Measurements from ENCODE around the gene DHX16.
"Not testable (repeated sequence)": the region's sequence is repeated elsewhere in the genome, so short reads cannot be mapped to it uniquely, and the experiment has no call there.

Gene DHX16

GRCh38 chr6:30678964-30679726 lies 6.3 kb upstream of the DHX16 start:
- H3K36me3 ChIP-seq (ENCODE audit: control insufficient read depth, insufficient read depth, low read length), result peaks cover 8% of the 10 kb centered on the region
- no peaks in the 10 kb centered on the region for H3K27me3 ChIP-seq (ENCODE audit: control insufficient read depth, insufficient read depth, low read length, poor library complexity, severe bottlenecking)
- H3K4me1 ChIP-seq (ENCODE audit: control insufficient read depth, insufficient read depth, low read length), result peaks cover 34% of the 10 kb centered on the region
- no peaks in the 10 kb centered on the region for H3K9me3 ChIP-seq (ENCODE audit: control insufficient read depth, low read length)
- H3K4me3 ChIP-seq (ENCODE audit: insufficient read depth, low read depth, low read length), result no peak overlapping the region
- H3K27ac ChIP-seq (ENCODE audit: insufficient read depth, low read depth, low read length, poor library complexity, severe bottlenecking), result no peak overlapping the region
- WGBS, 2 experiments, result 16 to 18% methylated on average over 31 of the region's 31 CpGs

GRCh38 chr6:30676660-30677285 lies 4.0 kb upstream of the DHX16 start:
- H3K36me3 ChIP-seq (ENCODE audit: control insufficient read depth, insufficient read depth, low read length), result peaks cover 8% of the 10 kb centered on the region
- WGBS, 2 experiments, result 91 to 92% methylated on average over 8 to 10 of the region's 10 CpGs
- H3K27me3 ChIP-seq (ENCODE audit: control insufficient read depth, insufficient read depth, low read length, poor library complexity, severe bottlenecking), result no peaks in the 10 kb centered on the region
- H3K4me3 ChIP-seq (ENCODE audit: insufficient read depth, low read depth, low read length), result no peak overlapping the region
- H3K9me3 ChIP-seq (ENCODE audit: control insufficient read depth, low read length), result no peaks in the 10 kb centered on the region
- H3K27ac ChIP-seq (ENCODE audit: insufficient read depth, low read depth, low read length, poor library complexity, severe bottlenecking), result no peak overlapping the region
- peaks cover 16% of the 10 kb centered on the region for H3K4me1 ChIP-seq (ENCODE audit: control insufficient read depth, insufficient read depth, low read length)

GRCh38 chr6:30670760-30671527 lies 1.9 kb downstream of the DHX16 start:
- no peaks in the 10 kb centered on the region for H3K9me3 ChIP-seq (ENCODE audit: control insufficient read depth, low read length)
- peaks cover 7% of the 10 kb centered on the region for H3K4me1 ChIP-seq (ENCODE audit: control insufficient read depth, insufficient read depth, low read length)
- H3K27ac ChIP-seq (ENCODE audit: insufficient read depth, low read depth, low read length, poor library complexity, severe bottlenecking), result no peak overlapping the region
- peaks cover 9% of the 10 kb centered on the region for H3K36me3 ChIP-seq (ENCODE audit: control insufficient read depth, insufficient read depth, low read length)
- 93 to 95% methylated on average over 27 of the region's 27 CpGs for WGBS, 2 experiments
- H3K27me3 ChIP-seq (ENCODE audit: control insufficient read depth, insufficient read depth, low read length, poor library complexity, severe bottlenecking), result no peaks in the 10 kb centered on the region
- H3K4me3 ChIP-seq (ENCODE audit: insufficient read depth, low read depth, low read length), result no peak overlapping the region

DNA sequence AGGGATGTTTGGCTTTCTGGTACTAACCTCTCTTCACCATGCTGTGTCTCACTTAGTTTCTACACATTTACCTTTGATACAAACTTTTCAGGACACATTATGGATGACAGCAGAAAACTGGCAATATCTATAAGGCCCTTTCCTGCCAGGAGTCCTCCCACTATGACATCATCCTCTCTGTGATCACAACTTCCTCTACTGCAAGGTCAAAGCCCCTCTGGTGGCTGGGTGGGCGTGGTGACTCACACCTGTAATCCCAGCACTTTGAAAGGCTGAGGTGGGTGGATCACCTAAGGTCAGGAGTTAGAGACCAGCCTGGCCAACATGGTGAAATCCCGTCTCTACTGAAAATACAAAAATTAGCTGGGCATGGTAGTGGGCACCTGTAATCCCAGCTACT lies 6.5 kb downstream of the DHX16 start:
- not testable (repeated sequence) for H3K4me1 ChIP-seq (ENCODE audit: control insufficient read depth, insufficient read depth, low read length); H3K27me3 ChIP-seq (ENCODE audit: control insufficient read depth, insufficient read depth, low read length, poor library complexity, severe bottlenecking); H3K9me3 ChIP-seq (ENCODE audit: control insufficient read depth, low read length); H3K4me3 ChIP-seq (ENCODE audit: insufficient read depth, low read depth, low read length); H3K27ac ChIP-seq (ENCODE audit: insufficient read depth, low read depth, low read length, poor library complexity, severe bottlenecking)
- H3K36me3 ChIP-seq (ENCODE audit: control insufficient read depth, insufficient read depth, low read length), result peaks cover 21% of the 10 kb centered on the region
- 90 to 91% methylated on average over 2 of the region's 2 CpGs for whole genome bisulfite sequencing, 2 experiments

DNA sequence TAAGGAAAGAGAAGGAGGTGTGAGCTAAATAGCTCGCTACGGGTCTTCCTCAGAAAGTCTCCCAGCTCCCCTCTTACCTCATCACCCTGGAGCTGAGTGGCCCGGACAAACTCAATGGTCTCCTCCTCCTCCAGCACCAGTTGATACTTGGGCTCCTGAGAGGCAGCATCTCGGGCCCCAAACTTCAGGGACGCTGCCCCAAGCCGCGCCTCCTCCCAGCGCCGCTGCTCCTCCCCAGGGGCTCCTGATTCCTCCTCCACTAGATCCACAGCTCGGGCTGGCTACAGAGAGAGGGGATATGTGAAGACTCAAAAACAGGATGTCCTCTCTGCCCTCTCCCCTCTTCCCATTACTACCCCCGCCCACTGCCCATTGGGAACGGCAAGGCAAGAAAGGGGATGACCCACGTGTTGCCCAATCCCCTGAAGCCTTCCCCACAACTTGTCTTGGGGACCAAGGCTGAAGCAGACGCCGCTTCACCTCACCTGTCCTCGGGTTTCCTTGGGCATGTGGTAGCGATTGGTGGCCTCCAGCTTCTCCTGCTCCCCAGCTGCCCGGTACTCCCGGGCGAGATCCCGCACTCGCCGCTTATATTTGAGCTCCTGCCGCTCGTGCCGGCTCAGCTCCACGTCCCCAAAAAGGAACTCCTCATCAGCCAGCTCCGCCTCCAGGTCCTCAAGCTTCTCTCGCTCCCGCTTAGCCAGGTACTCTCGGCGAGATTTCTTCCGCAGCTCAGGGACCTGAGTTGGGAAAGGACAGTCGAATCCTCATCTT lies 7.6 kb downstream of the DHX16 start:
- 94% methylated on average over 34 of the region's 34 CpGs for WGBS, 2 experiments
- H3K4me3 ChIP-seq (ENCODE audit: insufficient read depth, low read depth, low read length), result no peak overlapping the region
- no peaks in the 10 kb centered on the region for H3K27me3 ChIP-seq (ENCODE audit: control insufficient read depth, insufficient read depth, low read length, poor library complexity, severe bottlenecking)
- no peaks in the 10 kb centered on the region for H3K4me1 ChIP-seq (ENCODE audit: control insufficient read depth, insufficient read depth, low read length)
- no peak overlapping the region for H3K27ac ChIP-seq (ENCODE audit: insufficient read depth, low read depth, low read length, poor library complexity, severe bottlenecking)
- no peaks in the 10 kb centered on the region for H3K9me3 ChIP-seq (ENCODE audit: control insufficient read depth, low read length)
- peaks cover 20% of the 10 kb centered on the region for H3K36me3 ChIP-seq (ENCODE audit: control insufficient read depth, insufficient read depth, low read length)

GRCh38 chr6:30657922-30658321 lies 14.9 kb downstream of the DHX16 start:
- not testable (repeated sequence) for H3K27me3 ChIP-seq (ENCODE audit: control insufficient read depth, insufficient read depth, low read length, poor library complexity, severe bottlenecking); H3K4me3 ChIP-seq (ENCODE audit: insufficient read depth, low read depth, low read length); H3K27ac ChIP-seq (ENCODE audit: insufficient read depth, low read depth, low read length, poor library complexity, severe bottlenecking); H3K4me1 ChIP-seq (ENCODE audit: control insufficient read depth, insufficient read depth, low read length); H3K9me3 ChIP-seq (ENCODE audit: control insufficient read depth, low read length)
- WGBS, 2 experiments, result 94 to 97% methylated on average over 5 of the region's 5 CpGs
- peaks cover 42% of the 10 kb centered on the region for H3K36me3 ChIP-seq (ENCODE audit: control insufficient read depth, insufficient read depth, low read length)

DNA sequence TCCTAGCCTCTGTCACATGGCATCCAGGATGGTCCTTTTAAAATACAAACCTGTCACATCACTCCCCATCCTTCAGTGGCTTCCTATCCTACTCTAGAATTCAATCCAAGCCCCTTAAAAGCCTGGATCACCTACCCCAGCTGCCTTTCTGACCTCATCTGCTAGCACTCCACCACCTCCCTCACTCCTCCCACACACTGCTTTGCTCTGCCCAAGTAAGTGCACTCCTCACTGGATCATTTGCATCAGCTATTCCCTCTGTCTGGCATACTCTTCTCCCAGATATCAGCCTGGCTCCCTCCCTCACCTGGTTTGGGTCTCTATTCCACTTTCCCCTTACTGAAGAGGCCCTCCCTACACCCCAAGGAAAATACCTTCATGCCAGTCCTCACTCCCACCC lies 15.4 kb downstream of the DHX16 start:
- Histone ChIP-seq H3K36me3 (ENCODE audit: control insufficient read depth, insufficient read depth, low read length) (peaks cover 44% of the 10 kb centered on the region), H3K4me3 (ENCODE audit: insufficient read depth, low read depth, low read length) (no peak overlapping the region), H3K9me3 (ENCODE audit: control insufficient read depth, low read length) (no peaks in the 10 kb centered on the region), H3K27ac (ENCODE audit: insufficient read depth, low read depth, low read length, poor library complexity, severe bottlenecking) (no peak overlapping the region), H3K27me3 (ENCODE audit: control insufficient read depth, insufficient read depth, low read length, poor library complexity, severe bottlenecking) (no peaks in the 10 kb centered on the region), H3K4me1 (ENCODE audit: control insufficient read depth, insufficient read depth, low read length) (no peaks in the 10 kb centered on the region)

GRCh38 chr6:30656513-30656912 lies 16.3 kb downstream of the DHX16 start:
- H3K4me1 ChIP-seq (ENCODE audit: control insufficient read depth, insufficient read depth, low read length), result no peaks in the 10 kb centered on the region
- H3K27ac ChIP-seq (ENCODE audit: insufficient read depth, low read depth, low read length, poor library complexity, severe bottlenecking), result no peak overlapping the region
- H3K36me3 ChIP-seq (ENCODE audit: control insufficient read depth, insufficient read depth, low read length), result peaks cover 50% of the 10 kb centered on the region
- no peaks in the 10 kb centered on the region for H3K27me3 ChIP-seq (ENCODE audit: control insufficient read depth, insufficient read depth, low read length, poor library complexity, severe bottlenecking)
- 89 to 90% methylated on average over 7 of the region's 7 CpGs for WGBS, 2 experiments
- no peaks in the 10 kb centered on the region for H3K9me3 ChIP-seq (ENCODE audit: control insufficient read depth, low read length)
- no peak overlapping the region for H3K4me3 ChIP-seq (ENCODE audit: insufficient read depth, low read depth, low read length)

GRCh38 chr6:30655743-30656094 lies 17.1 kb downstream of the DHX16 start:
- Histone ChIP-seq H3K27ac (ENCODE audit: insufficient read depth, low read depth, low read length, poor library complexity, severe bottlenecking) (no peak overlapping the region), H3K27me3 (ENCODE audit: control insufficient read depth, insufficient read depth, low read length, poor library complexity, severe bottlenecking) (no peaks in the 10 kb centered on the region), H3K4me3 (ENCODE audit: insufficient read depth, low read depth, low read length) (no peak overlapping the region), H3K9me3 (ENCODE audit: control insufficient read depth, low read length) (no peaks in the 10 kb centered on the region), H3K36me3 (ENCODE audit: control insufficient read depth, insufficient read depth, low read length) (peaks cover 57% of the 10 kb centered on the region), H3K4me1 (ENCODE audit: control insufficient read depth, insufficient read depth, low read length) (no peaks in the 10 kb centered on the region)
- 95 to 97% methylated on average over 3 of the region's 3 CpGs for WGBS, 2 experiments

Data from ectodermal cell (in vitro differentiated cells).